NCI-H748 (cell line): ENCODE data around the gene TMEM212.
"Not testable (repeated sequence)": the region's sequence is repeated elsewhere in the genome, so short reads cannot be mapped to it uniquely, and the experiment has no call there.

ENCODE experiments used
- DNase-seq: peaks from one replicate; lab custom pipeline; 2025; ENCODE audit not compliant: unreplicated experiment; lab: John Stamatoyannopoulos, UW

The TMEM212 gene

DNA sequence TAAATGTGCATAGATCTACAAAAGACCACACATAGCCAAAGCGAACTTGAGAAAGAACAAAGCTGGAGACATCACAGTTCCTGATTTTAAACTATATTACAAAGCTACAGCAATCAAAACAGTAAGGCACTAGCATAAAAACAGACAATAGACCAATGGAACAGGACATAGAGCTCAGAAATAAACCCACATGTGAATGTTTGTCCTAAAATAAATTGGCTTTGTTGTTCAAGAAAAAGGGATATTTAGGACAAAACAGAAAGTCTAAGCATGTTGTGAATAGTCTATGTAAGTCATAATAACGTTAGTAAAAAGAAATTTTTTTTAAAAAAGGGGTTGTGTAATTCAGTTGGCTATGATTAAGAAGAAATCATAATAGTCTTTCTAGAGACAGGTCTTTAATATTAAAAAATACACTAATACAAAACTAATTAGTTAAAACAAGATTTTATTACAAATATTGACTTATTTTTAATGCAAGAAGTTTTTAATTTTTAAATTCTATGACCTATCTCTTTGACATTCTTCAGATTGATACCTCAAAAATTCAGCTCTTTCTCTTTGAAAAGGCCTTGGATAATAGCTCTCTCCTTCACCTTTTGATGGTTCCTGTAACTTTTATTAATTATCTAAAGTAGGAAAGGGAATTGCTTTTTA, 11.6 kb downstream of the TMEM212 start:
- DNase-seq: no peak

DNA sequence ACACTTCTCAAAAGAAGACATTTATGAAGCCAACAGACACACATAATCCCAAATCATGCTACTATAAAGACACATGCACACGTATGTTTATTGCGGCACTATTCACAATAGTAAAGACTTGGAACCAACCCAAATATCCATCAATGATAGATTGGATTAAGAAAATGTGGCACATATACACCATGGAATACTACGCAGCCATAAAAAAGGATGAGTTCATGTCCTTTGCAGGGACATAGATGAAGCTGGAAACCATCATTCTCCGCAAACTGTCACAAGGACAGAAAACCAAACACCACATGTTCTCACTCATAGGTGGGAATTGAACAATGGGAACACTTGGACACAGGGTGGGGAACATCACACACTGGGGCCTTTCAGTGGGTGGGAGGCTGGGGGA, 15.6 kb downstream of the TMEM212 start:
- DNase-seq: not testable (repeated sequence)

- DNase-seq: no peak
These were observed 17.8 kb downstream of the TMEM212 start for GRCh38 chr3:171860830-171861535.

DNA sequence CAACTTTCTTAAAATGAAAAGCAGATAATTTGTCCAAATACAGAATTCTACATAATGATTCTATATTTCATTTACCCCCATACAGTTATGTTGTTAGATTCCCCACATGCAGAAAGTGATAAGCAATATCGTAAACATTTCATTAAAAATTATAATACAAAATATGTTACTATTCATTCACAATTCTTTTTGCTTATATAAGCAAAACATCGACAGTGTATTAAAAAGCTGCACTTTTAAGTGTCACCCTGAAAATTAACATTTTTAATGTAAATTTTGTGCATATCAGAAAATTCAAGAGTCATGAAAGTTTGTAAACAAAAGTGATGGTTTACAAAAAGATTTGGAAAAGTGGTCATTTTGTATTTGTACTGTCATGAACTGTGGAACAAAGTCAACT, 19.2 kb downstream of the TMEM212 start:
- DNase-seq: no peak

- DNase-seq: peak; percentile 11
These were observed 19.9 kb downstream of the TMEM212 start for GRCh38 chr3:171862993-171863521.

- DNase-seq: no peak
These were observed 20.8 kb downstream of the TMEM212 start for GRCh38 chr3:171863920-171864319.

DNA sequence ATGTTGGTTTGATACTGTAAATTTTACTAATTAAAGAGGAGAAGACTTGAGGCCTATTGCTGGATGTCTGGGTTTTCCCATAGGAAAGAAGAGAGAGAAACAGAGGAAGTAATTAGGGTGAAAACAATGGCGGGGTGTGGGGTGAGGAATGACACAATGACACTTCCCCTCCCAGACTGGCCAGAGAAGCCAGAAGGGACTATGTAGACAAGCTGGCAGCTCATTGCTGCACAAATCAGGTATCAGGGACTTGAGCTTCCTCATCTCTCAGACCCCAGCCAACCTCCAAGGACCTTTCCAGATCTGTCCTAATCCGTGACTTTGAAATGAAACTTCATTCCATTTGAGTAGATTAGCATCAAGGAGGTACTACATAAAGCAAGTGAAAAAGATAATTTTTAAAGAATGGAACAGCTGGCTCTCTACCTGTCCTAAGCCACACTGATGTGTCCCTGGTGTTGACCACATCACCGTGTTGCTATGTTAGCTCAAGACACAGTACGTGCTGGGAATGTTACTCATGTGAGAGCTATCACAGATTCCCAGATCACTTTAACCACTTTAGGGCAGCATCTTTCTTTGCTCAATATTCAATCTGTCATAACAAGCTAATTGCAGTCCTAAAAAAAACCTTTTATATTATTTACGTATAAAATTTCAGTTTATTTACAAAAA, 22.2 kb downstream of the TMEM212 start:
- DNase-seq: no peak

DNA sequence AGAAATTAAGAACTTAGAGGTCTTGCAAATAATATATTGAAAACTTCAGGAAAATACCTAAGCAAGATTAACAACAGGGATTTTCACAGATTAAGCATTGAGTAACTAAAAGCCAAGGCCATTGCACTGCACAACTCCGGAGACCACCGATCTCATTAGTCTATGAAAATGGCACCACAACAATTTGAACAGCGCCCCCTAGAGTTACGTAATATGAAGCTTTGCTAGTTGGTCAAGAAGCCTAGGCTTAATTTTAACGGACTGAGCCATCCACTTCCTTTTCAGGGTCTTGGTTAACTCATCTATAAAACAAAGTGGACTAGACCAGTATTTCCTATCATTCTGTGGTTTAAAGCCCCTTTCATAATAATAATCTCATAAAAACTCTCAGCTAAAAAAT, 24.8 kb downstream of the TMEM212 start:
- DNase-seq: no peak

GRCh38 chr3:171871392-171872274, 28.5 kb downstream of the TMEM212 start:
- DNase-seq: no peak

- DNase-seq: no peak
These were observed 30.4 kb downstream of the TMEM212 start for GRCh38 chr3:171873580-171873979.

- no peak for DNase-seq
These were observed 31.1 kb downstream of the TMEM212 start for GRCh38 chr3:171874251-171874681.

DNA sequence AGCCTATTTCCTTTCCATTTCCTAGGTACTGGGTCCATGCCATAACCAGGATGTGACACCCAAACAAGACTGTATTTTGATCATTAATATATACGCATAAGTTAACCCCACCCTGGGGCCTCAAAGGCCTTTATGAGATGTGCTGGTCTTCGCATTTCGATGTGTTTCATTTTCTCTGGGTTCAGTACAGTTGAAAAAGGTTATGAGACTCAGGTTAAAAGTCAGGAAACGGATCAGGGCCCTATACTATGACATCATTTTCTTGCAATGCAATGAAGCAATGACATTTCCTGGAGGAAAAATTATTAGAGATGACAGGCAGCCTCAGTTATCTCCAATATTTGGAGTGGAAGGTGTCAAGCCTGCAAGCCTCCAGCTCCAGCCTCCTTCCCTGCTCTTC, 31.7 kb downstream of the TMEM212 start:
- no peak for DNase-seq

GRCh38 chr3:171875923-171876412, 32.8 kb downstream of the TMEM212 start:
- no peak for DNase-seq

- DNase-seq: no peak
These were observed 33.6 kb downstream of the TMEM212 start for GRCh38 chr3:171876680-171877147.

GRCh38 chr3:171878461-171879225, 35.5 kb downstream of the TMEM212 start:
- DNase-seq: no peak

DNA sequence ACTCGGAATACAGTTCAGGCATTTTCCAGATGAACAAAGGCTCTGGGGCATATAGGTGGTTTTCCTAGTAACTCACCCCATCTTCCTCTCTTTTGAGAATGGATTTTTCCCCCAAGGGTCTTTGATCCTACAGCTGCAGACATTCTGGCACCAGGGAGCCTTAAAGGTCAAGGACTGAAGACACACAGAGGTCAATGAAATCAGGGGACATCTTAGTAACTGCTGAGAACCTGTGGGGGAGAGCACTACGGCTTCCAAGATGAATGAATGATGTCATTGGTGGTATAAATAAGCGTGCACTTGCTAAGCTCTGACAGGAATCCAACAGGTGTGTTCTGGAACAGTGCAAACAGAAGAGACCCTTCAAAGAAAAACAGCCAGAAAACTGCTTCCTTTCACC, 36.3 kb downstream of the TMEM212 start:
- no peak for DNase-seq

DNA sequence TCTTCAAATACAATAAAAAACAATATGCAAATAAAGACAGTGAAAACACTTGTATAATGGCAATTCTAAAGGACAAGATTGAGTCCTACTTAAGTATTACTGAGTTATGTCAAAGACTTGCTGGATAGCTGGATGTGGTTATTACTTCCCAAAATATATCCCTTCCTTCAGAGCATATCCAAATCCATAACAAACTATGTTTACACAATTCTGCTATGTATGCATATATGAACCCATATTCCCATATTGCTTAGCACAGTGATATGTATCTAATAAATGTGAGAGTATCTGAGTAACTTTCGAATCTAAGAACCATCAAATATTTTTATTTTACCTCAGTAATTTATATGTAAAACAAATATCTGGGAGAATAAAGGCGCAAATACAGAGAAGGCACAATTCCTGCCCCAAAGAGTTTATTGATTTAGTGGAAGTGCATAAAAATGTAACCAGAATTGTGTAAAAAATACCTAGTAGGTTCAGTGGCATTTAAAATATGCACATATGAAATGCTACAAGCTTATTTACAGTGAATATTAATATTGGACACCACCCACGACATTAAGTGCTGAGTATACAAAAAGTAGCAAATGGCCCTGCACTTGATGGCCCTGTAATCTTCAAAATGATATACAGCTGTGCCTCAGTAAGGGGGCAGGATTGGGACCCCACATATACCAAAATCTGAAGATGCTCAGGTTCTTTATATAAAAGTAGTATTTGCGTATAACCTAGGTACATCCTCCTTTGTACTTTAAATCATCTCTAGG, 37.1 kb downstream of the TMEM212 start:
- DNase-seq: no peak

GRCh38 chr3:171881251-171881650, 38.1 kb downstream of the TMEM212 start:
- DNase-seq: no peak

DNA sequence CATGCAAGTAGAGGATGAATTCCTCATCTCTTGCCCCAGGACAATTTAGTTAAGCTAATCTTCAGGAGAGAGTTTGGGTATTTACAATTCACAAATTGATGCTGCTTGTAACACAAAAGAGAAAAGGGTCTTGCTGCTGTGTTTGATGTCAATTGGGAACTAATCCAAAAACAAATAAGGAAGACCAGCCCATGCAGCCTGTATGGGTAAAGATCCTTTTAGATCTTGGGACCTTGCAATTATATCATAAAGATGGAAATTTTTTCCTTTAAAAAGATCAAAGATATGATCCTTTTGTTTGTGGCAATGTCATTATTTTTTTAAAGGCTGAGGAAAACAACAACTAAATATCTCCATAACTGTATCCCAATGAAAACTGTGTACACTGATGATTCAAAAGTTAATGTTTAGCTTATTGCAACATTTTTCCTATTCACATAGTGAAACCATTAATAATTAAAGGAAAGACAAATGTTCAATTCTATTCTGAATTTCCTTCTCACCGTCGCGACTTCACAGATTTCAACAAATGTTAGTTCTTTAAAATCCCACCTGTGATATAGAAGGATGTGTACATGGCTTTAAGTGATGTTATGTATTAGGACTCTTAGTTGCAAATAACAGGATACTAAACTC, 40.2 kb downstream of the TMEM212 start:
- no peak for DNase-seq
